ENCODE data around the gene PGLYRP1.

The PGLYRP1 gene

GRCh38 chr19:46022431-46023310 is at the start of gene PGLYRP1:
TSS of gene PGLYRP1 (minus strand) at chr19:46023053. CDS start at chr19:46023021, 32 bp downstream.
- DNase-seq: no peak

DNA sequence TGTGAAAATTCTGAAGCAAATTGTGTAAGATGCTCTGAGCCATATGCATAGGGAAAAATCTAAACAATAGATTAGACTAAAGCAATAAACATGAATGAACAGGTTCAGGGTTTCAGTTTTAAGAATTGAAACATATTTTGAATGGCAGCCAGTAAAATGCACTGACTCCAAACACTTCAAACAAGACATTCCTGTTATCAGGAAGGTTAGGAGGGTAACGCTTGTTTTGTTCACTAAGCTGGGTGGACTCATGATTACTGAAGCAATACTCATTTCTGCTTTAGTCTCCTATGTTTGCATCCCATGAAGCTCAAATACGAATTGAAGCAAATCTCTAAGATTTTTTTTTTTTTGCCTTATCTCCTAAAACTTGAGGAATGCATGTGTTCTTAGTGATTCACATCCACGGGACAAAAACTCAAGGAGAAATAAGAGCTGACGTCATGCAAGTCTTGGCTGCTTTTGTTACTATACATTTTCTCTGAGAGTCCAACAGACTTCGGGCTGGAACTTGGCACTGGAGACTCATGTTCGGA is 47.0 kb upstream of the PGLYRP1 start:
- no peak for DNase-seq

DNA sequence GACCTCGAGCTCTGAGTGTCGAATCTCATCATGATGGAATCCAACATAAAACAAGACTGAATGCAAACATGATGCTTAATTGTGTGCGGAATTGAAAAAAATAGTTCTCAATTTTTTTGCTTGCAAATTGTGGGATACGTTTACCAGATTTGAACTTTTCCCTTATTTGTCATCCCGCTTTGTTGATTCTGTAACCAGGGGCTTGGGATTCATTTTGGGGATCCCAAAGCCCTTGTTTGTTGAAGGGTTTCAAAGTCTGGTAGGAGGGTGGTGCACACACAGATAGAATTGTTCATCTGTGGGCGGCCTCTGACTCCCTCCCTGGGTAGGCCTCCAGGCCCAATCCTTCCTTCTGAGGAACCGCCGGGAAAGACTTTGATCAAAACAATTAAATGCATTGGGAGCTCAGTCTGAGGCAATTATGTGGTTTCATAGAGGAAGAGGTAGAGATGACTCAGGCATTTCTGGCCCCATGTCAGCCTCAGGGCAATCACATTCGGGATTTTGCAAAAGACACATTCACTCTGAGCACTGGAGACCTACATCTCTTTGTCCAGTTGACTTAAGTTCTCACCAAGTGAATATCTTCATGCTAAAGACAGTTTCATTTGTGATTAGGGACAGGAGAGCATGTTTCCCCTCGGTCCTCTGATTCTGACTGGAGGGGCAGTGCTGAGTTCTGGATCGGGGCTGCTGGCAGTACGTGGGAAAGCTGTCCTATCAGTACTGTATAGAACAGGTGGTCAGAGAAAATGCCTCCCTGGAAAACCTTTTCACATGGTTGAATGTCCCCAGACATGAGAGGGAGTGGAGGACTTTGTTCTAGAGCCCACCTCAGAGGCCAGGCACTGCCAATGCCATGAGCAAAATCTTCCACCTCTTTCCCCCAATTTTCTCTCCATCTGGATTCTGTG is 45.7 kb upstream of the PGLYRP1 start:
- no peak for DNase-seq

- DNase-seq: no peak
These were observed 44.8 kb upstream of the PGLYRP1 start for GRCh38 chr19:46067691-46068090.

GRCh38 chr19:46066471-46066870 is 43.6 kb upstream of the PGLYRP1 start:
- no peak for DNase-seq

GRCh38 chr19:46065486-46066071 is 42.7 kb upstream of the PGLYRP1 start:
- DNase-seq: no peak

- DNase-seq: no peak
These were observed 40.3 kb upstream of the PGLYRP1 start for GRCh38 chr19:46063201-46063600.

GRCh38 chr19:46060012-46060411 is 37.2 kb upstream of the PGLYRP1 start:
- DNase-seq: no peak

GRCh38 chr19:46058778-46059177 is 35.9 kb upstream of the PGLYRP1 start:
- DNase-seq: no peak

DNA sequence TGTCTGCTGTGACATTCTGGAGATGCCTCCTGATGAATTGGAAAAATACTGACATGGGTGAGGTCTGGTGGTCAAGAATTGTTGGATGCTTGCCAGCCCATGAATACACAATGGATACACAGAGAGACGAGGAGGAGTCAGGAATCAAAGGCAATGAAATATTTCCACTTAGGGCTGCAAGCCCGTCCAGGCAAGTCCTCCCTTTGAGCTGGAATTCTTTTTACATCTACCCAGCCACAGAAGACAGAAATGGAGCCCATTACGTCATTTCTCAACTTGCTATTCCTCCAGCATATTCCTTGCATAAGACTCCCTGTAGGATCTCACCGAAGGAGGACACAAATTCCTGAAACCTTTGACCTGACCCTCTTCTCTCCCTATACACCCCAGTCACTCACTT is 33.7 kb upstream of the PGLYRP1 start:
- no peak for DNase-seq

DNA sequence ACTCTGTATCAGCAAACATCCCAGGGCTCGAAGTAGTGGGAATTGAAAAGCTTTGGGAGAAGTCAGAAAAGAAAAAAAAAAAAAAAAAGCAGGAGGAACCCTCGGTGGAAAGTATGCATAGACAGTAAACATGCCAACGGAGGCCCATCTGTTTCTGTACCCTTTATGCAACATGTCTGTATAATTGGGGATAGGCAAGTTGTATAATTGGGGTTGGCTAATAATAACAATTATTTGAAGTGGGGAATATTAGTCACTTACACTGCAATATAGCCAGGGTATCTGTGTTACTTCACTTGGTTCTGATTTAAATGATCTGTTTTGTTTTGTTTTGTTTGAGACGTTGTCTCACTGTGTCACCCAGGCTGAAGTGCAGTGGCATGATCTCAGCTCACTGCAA is 30.0 kb upstream of the PGLYRP1 start:
- no peak for DNase-seq

GRCh38 chr19:46049597-46049996 is 26.7 kb upstream of the PGLYRP1 start:
- no peak for DNase-seq

- DNase-seq: no peak
These were observed 20.7 kb upstream of the PGLYRP1 start for GRCh38 chr19:46043519-46043918.

GRCh38 chr19:46042252-46042883 is 19.5 kb upstream of the PGLYRP1 start:
- no peak for DNase-seq

- no peak for DNase-seq
These were observed 18.2 kb upstream of the PGLYRP1 start, which contains the start of gene IGFL4 for GRCh38 chr19:46040952-46041500. TSS of gene IGFL4 (minus strand) at chr19:46041002. CDS start at chr19:46040962, 40 bp downstream.

GRCh38 chr19:46040125-46040524 is 17.3 kb upstream of the PGLYRP1 start:
- no peak for DNase-seq

GRCh38 chr19:46036744-46037128 is 13.9 kb upstream of the PGLYRP1 start:
- DNase-seq: no peak

DNA sequence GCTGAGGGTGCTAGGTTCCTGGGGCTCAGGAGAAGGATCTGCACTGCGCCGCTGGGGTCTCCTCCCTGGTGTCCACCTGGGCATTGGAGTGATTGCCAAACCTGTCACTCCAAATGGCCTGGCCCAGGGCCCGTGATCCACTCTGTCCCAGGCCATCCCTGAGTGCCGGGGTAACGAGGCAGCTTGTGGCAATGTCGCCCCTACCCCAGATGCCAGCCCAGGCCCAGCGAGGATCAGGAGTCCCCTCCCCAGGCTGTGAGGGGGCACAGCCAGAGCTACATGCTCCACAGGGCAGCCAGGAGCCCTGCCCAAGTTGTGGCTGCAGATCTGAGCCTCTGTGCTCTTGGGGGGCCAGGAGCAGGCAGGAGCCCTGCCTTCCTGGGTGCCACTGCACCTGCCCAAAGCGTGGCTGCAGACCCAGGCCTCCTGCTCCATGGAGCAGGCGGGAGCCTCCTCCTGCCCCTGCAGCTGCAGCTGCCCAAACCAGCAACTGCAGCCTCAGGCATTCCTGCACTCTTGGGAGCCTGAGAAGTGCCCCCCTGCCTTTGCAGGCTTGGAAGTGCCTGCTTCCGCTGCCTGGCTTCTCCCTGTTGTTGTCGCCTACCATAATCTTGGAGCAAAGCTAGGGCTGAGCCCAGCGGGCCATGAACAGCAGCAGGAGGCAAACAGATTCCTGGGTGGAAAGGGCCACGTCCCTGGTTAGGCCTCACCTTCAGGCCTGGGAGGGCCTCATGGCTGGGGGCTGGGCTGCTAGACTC is 13.3 kb upstream of the PGLYRP1 start:
- DNase-seq: no peak

- DNase-seq: no peak
These were observed 12.7 kb upstream of the PGLYRP1 start for GRCh38 chr19:46035546-46035945.

GRCh38 chr19:46033401-46033800 is 10.5 kb upstream of the PGLYRP1 start:
- DNase-seq: no peak

DNA sequence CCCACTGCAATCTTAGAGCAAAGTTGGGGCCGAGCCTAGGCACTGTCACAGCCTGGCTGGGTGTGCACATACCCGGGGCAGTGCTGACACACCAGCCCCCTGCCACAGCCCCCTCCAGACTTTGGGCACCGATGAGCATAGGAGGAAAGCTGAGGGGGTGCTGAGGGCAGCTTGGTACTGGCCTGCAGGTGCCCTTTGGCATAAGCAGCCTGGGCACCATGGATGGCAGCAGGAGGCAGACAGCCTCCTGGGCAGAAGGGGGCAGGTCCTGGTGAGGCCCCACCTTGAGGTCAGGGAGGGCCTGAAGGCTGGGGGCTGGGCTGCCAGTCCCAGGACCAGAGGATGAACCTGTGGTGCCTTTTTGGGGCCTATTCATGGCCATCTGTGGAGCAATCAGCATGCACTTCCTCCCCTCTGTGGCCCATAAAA is 9.8 kb upstream of the PGLYRP1 start:
- DNase-seq: no peak
